ENCODE results near the gene RHOH.

Gene RHOH

DNA sequence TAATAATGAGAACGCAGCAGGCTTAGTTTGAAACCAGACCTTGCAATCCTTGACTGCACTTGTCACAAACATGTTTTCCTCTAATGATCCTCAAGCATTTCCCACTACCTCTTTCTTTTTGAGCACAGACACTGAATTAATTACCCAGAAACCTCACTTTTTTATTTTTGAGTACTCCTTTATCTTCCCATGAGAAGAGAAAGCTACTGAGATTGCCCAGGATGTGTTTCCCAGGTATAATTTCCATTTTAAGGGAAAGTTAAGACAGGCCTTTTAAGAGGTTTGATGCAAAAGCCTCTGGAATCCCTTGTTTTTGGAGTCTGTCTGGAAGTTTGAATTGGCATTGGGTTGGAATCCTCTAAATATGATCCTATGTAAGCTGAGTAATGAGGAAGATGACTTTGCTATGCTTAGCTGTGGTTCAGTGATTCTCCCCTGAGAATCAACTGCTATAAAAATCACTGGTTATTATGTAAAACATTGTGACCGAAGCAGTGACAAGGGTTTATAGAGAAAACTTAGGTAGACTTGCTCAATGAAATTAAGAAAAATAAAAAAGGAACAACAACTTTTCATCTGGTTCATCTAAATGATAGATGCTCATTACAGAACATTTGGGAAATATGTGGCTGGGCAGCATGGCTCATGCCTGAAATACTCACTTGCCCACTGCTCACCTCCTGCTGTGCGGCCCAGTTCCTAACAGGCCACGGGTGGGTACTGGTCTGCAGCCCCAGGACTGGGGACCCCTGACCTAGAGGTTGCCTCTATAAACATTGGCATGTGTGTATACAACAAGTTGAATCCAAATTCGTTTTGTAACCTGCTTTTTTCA is 10.8 kb upstream of the RHOH start:
- no peak overlapping the region for H3K4me3 ChIP-seq (ENCODE audit: low read depth, low read length)
- no peak for DNase-seq (ENCODE audit: low read depth)
- TF ChIP-seq, protein P1, sequence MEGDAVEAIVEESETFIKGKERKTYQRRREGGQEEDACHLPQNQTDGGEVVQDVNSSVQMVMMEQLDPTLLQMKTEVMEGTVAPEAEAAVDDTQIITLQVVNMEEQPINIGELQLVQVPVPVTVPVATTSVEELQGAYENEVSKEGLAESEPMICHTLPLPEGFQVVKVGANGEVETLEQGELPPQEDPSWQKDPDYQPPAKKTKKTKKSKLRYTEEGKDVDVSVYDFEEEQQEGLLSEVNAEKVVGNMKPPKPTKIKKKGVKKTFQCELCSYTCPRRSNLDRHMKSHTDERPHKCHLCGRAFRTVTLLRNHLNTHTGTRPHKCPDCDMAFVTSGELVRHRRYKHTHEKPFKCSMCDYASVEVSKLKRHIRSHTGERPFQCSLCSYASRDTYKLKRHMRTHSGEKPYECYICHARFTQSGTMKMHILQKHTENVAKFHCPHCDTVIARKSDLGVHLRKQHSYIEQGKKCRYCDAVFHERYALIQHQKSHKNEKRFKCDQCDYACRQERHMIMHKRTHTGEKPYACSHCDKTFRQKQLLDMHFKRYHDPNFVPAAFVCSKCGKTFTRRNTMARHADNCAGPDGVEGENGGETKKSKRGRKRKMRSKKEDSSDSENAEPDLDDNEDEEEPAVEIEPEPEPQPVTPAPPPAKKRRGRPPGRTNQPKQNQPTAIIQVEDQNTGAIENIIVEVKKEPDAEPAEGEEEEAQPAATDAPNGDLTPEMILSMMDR (IDR thresholded peaks at IDR 0.05; ENCODE audit: low read depth, low read length, missing control alignments), result no peak
- in situ Hi-C loops (cut with HindIII; ENCODE audit: low sequenced_read_pairs), result no loop called here

DNA sequence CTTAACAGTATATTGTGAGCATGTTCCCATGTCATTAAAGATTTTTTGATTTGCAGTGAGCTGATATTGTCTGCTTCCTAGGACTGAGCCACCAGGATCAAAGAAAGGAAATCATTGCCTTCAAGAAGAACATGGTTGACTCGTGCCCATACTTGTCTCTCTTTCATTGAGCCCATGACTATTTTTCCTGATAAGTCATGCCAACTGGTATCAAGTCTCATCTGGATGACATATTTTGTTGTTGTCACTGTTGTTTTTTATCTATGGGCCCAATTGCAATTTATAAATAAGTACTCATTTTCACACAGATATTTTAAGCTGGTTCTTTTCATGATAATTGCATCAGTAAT is 10.2 kb upstream of the RHOH start:
- DNase-seq (ENCODE audit: low read depth), result no peak
- in situ Hi-C loops (cut with HindIII; ENCODE audit: low sequenced_read_pairs), result no loop called here
- no peak overlapping the region for H3K4me3 ChIP-seq (ENCODE audit: low read depth, low read length)
- TF ChIP-seq, protein P1 (IDR thresholded peaks at IDR 0.05; ENCODE audit: low read depth, low read length, missing control alignments), result no peak

DNA sequence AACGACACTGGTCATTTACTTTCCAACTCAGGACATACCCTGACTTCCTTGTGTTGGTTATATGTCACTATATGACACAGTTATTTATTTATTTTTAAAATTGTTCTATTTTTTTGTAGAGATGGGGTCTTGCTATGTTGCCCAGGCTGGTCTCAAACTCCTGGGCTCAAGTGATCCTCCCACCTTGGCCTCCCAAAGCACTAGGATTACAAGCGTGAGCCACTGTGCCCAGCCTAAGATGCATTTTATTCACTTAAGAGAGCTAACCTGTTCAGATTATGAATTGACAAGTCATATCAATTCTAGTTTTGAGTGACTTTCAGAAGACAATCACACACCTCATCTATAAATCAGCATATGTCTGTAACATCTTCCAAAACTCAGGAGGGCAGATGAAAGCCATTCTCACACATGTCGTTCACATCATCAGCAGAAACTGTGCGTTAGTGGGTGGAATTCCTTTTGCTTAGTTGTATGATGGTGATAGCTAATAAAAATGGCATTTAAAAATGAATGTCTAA is 9.4 kb upstream of the RHOH start:
- in situ Hi-C loops (cut with HindIII; ENCODE audit: low sequenced_read_pairs), result no loop called here
- H3K4me3 ChIP-seq (ENCODE audit: low read depth, low read length), result no peak overlapping the region
- DNase-seq (ENCODE audit: low read depth), result no peak
- TF ChIP-seq, protein P1 (IDR thresholded peaks at IDR 0.05; ENCODE audit: low read depth, low read length, missing control alignments), result no peak

DNA sequence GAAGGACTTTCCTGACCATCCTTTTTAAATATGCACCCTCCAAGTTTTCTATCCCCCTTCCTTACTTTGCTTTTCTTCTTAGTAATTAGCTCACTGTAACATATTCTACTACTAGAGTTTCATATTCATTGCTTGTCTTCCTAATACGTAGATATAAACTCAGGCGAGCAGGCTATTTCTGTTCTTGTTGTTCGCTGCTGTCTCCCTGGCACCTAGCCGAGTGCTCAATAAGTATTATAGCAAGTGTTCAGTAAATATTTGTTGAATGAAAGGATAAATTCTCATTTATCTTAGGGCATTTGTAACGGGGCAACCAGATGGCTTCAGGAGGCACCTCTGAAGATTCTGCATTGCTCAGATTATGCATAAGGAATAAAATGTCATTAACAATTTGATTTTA is 6.8 kb upstream of the RHOH start:
- DNase-seq (ENCODE audit: low read depth), result no peak
- no peak overlapping the region for H3K4me3 ChIP-seq (ENCODE audit: low read depth, low read length)
- in situ Hi-C loops (cut with HindIII; ENCODE audit: low sequenced_read_pairs), result no loop called here
- TF ChIP-seq, protein P1 (IDR thresholded peaks at IDR 0.05; ENCODE audit: low read depth, low read length, missing control alignments), result no peak

DNA sequence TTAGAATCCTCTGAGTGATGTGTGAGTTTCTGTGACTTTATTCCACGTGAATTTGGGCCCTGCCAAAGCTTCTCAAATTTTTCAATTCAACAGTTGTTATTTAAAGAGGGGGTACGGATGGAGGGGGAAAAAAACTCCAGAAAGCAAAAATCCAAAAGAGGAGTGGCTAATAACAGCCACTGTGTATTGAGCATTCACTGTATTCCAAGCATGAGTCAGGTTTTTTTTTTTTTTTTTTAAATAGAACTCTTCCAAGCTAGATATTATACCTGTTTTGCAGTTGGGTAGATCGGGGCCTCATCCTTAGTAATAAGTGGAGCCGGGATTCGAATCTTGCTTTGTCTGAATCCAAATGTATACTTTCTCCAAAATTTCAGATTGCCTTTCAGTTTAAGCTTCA is 6.4 kb upstream of the RHOH start:
- in situ Hi-C loops (cut with HindIII; ENCODE audit: low sequenced_read_pairs), result no loop called here
- H3K4me3 ChIP-seq (ENCODE audit: low read depth, low read length), result no peak overlapping the region
- TF ChIP-seq, protein P1 (IDR thresholded peaks at IDR 0.05; ENCODE audit: low read depth, low read length, missing control alignments), result no peak
- no peak for DNase-seq (ENCODE audit: low read depth)

DNA sequence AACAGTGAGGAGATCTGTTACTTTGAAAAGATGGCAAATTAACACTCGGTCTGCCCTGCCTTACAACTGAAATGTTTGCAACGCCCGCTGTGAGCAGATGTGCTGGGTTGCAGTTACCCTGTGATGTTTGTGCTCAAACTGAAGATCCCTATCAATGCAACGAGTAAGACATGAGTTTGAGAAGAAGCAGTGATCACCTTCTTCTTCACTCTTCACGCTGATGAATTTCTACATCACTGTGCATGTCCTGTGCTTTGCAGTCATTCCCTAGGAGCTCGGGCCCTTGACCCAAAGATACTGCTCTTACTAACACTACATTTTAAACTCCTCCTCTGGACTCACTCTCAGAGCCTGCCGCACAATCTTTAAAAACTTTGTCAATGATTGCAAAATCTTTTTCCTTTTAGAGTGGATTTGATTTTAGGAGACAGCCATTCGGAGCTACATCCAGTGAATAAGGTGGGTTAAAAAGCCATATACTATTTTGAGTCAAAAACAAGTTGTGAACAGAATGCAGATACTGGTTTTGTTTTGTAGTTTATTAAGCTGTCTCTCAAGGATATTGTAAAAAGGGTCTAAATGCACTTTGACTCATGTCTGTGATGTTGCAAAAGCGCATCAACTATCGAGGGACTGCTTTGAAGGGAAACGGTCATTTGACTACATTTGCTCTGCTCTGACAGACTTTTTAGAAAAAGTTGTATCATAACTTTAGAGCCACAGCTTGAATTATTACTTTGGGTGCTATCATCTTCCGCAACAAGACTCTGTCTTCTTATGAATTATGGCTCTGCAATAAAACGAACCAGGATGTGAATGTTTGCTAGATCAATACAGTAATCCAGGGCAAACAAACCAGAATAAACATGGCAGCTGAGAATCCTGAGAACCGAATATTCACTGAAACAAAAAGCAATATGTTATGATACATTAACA is 5.7 kb upstream of the RHOH start:
- in situ Hi-C loops (cut with HindIII; ENCODE audit: low sequenced_read_pairs), result no loop called here
- TF ChIP-seq, protein P1 (IDR thresholded peaks at IDR 0.05; ENCODE audit: low read depth, low read length, missing control alignments), result no peak
- no peak for DNase-seq (ENCODE audit: low read depth)
- no peak overlapping the region for H3K4me3 ChIP-seq (ENCODE audit: low read depth, low read length)
